ENCODE results near the gene NELL1. TPM values are rescaled to one million over a fixed set of nuclear protein-coding genes. Genes with fewer than 3 reads are reported as not detected.

Gene NELL1
- total RNA-seq, 1 experiment from 2014 or later: 0.22 TPM

- no peak overlapping the region for H2BK5ac ChIP-seq (ENCODE audit: insufficient read length, low read length)
- no peak overlapping the region for H2BK15ac ChIP-seq (ENCODE audit: low read depth, low read length)
- H2AK5ac ChIP-seq (ENCODE audit: insufficient read length, low read length): no peak overlapping the region
- H3K79me2 ChIP-seq (ENCODE audit: insufficient read depth, low read length): no peaks in the 10 kb centered on the region
- H3K27ac Mint-ChIP-seq: no peak overlapping the region
- H4K20me1 ChIP-seq (ENCODE audit: control insufficient read depth, insufficient read depth, insufficient read length): no peaks in the 10 kb centered on the region
- no peaks in the 10 kb centered on the region for H3K9me3 ChIP-seq (ENCODE audit: control insufficient read depth, low read depth, low read length)
- no peaks in the 10 kb centered on the region for H3K27me3 ChIP-seq (ENCODE audit: insufficient read depth, low read length)
- H3K4me3 Mint-ChIP-seq: no peak overlapping the region
- no peak overlapping the region for H2BK120ac ChIP-seq (ENCODE audit: low read depth, low read length, poor library complexity, severe bottlenecking)
- H4K5ac ChIP-seq (ENCODE audit: insufficient read length, low read depth, low read length): no peak overlapping the region
- no peak overlapping the region for H4K91ac ChIP-seq (ENCODE audit: insufficient read length, low read depth, low read length)
- no peaks in the 10 kb centered on the region for H3K79me1 ChIP-seq (ENCODE audit: insufficient read depth, low read depth, low read length, poor library complexity, severe bottlenecking)
- no peak overlapping the region for H3K18ac ChIP-seq (ENCODE audit: insufficient read length, low read depth, low read length)
- H3K14ac ChIP-seq (ENCODE audit: insufficient read depth, low read length): no peak overlapping the region
- DNase-seq: no peak
- no peak for TF ChIP-seq CTCF (conservative IDR thresholded peaks at IDR 0.05)
- H2BK12ac ChIP-seq (ENCODE audit: insufficient read length, low read depth, low read length): no peak overlapping the region
- H3K23me2 ChIP-seq (ENCODE audit: insufficient read length, low read depth, low read length, poor library complexity, severe bottlenecking): no peaks in the 10 kb centered on the region
- H3K36me3 Mint-ChIP-seq (ENCODE audit: insufficient read depth in 1 of 3, low read depth in 3 of 3): no peaks in the 10 kb centered on the region
- no peak overlapping the region for H3K9ac ChIP-seq (ENCODE audit: extremely low read depth, insufficient read length, low read length)
- H3K23ac ChIP-seq (ENCODE audit: insufficient read length, low read depth, low read length): no peak overlapping the region
- no peaks in the 10 kb centered on the region for H3K9me3 Mint-ChIP-seq
- H3T11ph ChIP-seq (ENCODE audit: low read length): no peak overlapping the region
- no peak overlapping the region for H3K56ac ChIP-seq (ENCODE audit: insufficient read length, low read depth, low read length)
- H3K4me2 ChIP-seq (ENCODE audit: insufficient read depth, insufficient read length, low read length): no peak overlapping the region
- no peak overlapping the region for H4K8ac ChIP-seq (replicated peaks; ENCODE audit: insufficient read length, low read depth, low read length)
- H3K4me1 Mint-ChIP-seq: no peaks in the 10 kb centered on the region
- H2BK20ac ChIP-seq (ENCODE audit: low read depth, low read length, poor library complexity, severe bottlenecking): no peak overlapping the region
- H3K4me1 ChIP-seq (ENCODE audit: insufficient read depth, low read length): no peaks in the 10 kb centered on the region
- H3K27me3 Mint-ChIP-seq (ENCODE audit: low read depth): no peaks in the 10 kb centered on the region
- H3K4ac ChIP-seq (ENCODE audit: low read depth, low read length): no peak overlapping the region
- H3K27ac ChIP-seq (ENCODE audit: insufficient read length, low read depth, low read length): no peak overlapping the region
- WGBS (ENCODE audit: extremely low coverage, insufficient read length, low lambda C conversion rate): no CpG with 5 or more reads among the region's 5 CpGs
- no peak overlapping the region for H2AFZ ChIP-seq (ENCODE audit: low read length)
Measured at GRCh38 chr11:21534288-21534687, 864.9 kb downstream of the NELL1 start.

Measured in H9 (cell line).